NB4 (cell line): ENCODE data around the gene PHACTR3.

Experiments
- CTCF ChIP-seq: IDR thresholded peaks from one replicate; pipeline ENCODE4 v1.5.1; 2012; ENCODE audit warnings: low read depth, low read length
- POLR2A ChIP-seq: IDR thresholded peaks from 2 replicates; pipeline ENCODE4 v1.6.1; 2011; ENCODE audit warnings: mild to moderate bottlenecking; ENCODE audit not compliant: insufficient read length; ENCODE audit errors: extremely low read depth

GRCh38 chr20:59863058-59863457 lies 258.7 kb downstream of the PHACTR3 start:
- TF ChIP-seq CTCF (no peak), POLR2A (no peak)
